ENCODE results near the gene PSG5. TPM values are rescaled to one million over a fixed set of nuclear protein-coding genes. Genes with fewer than 3 reads are reported as not detected.
"Not testable (repeated sequence)": the region's sequence is repeated elsewhere in the genome, so short reads cannot be mapped to it uniquely, and the experiment has no call there.

Gene PSG5
- total RNA-seq, 2 experiments from 2014 or later = not detected

GRCh38 chr19:43179569-43180147 lies 6.7 kb downstream of the PSG5 start:
- H3K4me3 Mint-ChIP-seq; intact Hi-C loops (cut with DNase I, micrococcal nuclease); DNase-seq; POLR2A ChIA-PET; H3K4me1 Mint-ChIP-seq (ENCODE audit: low read depth); CTCF ChIA-PET; H3K27ac Mint-ChIP-seq; H3K36me3 ChIP-seq (ENCODE audit: insufficient read depth, low read length); H3K27ac ChIP-seq (ENCODE audit: low read depth in 1 of 2, low read length in 2 of 2); H3K4me3 ChIP-seq (ENCODE audit: low read length); ATAC-seq (ENCODE audit: poor library complexity); H3K4me1 ChIP-seq (ENCODE audit: insufficient read depth, low read length); H3K9me3 Mint-ChIP-seq; H3K27me3 ChIP-seq (ENCODE audit: control insufficient read depth in 1 of 2, insufficient read depth in 2 of 2, low read length in 2 of 2); H3K36me3 Mint-ChIP-seq (ENCODE audit: low read depth); H3K9me3 ChIP-seq (ENCODE audit: control insufficient read depth in 1 of 2, insufficient read depth in 1 of 2, low read length in 2 of 2): not testable (repeated sequence)
- H3K27me3 Mint-ChIP-seq = peaks cover 24% of the 10 kb centered on the region

- ATAC-seq (ENCODE audit: poor library complexity); H3K27me3 ChIP-seq (ENCODE audit: control insufficient read depth in 1 of 2, insufficient read depth in 2 of 2, low read length in 2 of 2); H3K36me3 ChIP-seq (ENCODE audit: insufficient read depth, low read length); H3K4me1 Mint-ChIP-seq (ENCODE audit: low read depth); H3K9me3 ChIP-seq (ENCODE audit: control insufficient read depth in 1 of 2, insufficient read depth in 1 of 2, low read length in 2 of 2); H3K4me1 ChIP-seq (ENCODE audit: insufficient read depth, low read length); H3K4me3 Mint-ChIP-seq; intact Hi-C loops (cut with DNase I, micrococcal nuclease); H3K27ac Mint-ChIP-seq; H3K36me3 Mint-ChIP-seq (ENCODE audit: low read depth); H3K4me3 ChIP-seq (ENCODE audit: low read length); POLR2A ChIA-PET; H3K27ac ChIP-seq (ENCODE audit: low read depth in 1 of 2, low read length in 2 of 2); H3K9me3 Mint-ChIP-seq; CTCF ChIA-PET; DNase-seq: not testable (repeated sequence)
- H3K27me3 Mint-ChIP-seq = peaks cover 25% of the 10 kb centered on the region
Observed at GRCh38 chr19:43178577-43178976, 7.8 kb downstream of the PSG5 start.

GRCh38 chr19:43165906-43166305 lies 20.4 kb downstream of the PSG5 start:
- H3K4me3 Mint-ChIP-seq; H3K27ac ChIP-seq (ENCODE audit: low read depth in 1 of 2, low read length in 2 of 2); H3K27ac Mint-ChIP-seq; intact Hi-C loops (cut with DNase I, micrococcal nuclease); H3K36me3 ChIP-seq (ENCODE audit: insufficient read depth, low read length); ATAC-seq (ENCODE audit: poor library complexity); H3K4me1 ChIP-seq (ENCODE audit: insufficient read depth, low read length); H3K4me1 Mint-ChIP-seq (ENCODE audit: low read depth); H3K9me3 ChIP-seq (ENCODE audit: control insufficient read depth in 1 of 2, insufficient read depth in 1 of 2, low read length in 2 of 2); POLR2A ChIA-PET; H3K4me3 ChIP-seq (ENCODE audit: low read length); CTCF ChIA-PET; H3K27me3 ChIP-seq (ENCODE audit: control insufficient read depth in 1 of 2, insufficient read depth in 2 of 2, low read length in 2 of 2); DNase-seq; H3K9me3 Mint-ChIP-seq; H3K36me3 Mint-ChIP-seq (ENCODE audit: low read depth): not testable (repeated sequence)
- H3K27me3 Mint-ChIP-seq = peaks cover 58% of the 10 kb centered on the region

GRCh38 chr19:43163135-43163534 lies 23.2 kb downstream of the PSG5 start:
- CTCF ChIA-PET; POLR2A ChIA-PET; DNase-seq; H3K36me3 ChIP-seq (ENCODE audit: insufficient read depth, low read length); H3K4me3 ChIP-seq (ENCODE audit: low read length); H3K4me1 ChIP-seq (ENCODE audit: insufficient read depth, low read length); intact Hi-C loops (cut with DNase I, micrococcal nuclease); H3K36me3 Mint-ChIP-seq (ENCODE audit: low read depth); ATAC-seq (ENCODE audit: poor library complexity); H3K27ac ChIP-seq (ENCODE audit: low read depth in 1 of 2, low read length in 2 of 2); H3K27me3 ChIP-seq (ENCODE audit: control insufficient read depth in 1 of 2, insufficient read depth in 2 of 2, low read length in 2 of 2); H3K4me3 Mint-ChIP-seq; H3K27ac Mint-ChIP-seq; H3K9me3 Mint-ChIP-seq; H3K9me3 ChIP-seq (ENCODE audit: control insufficient read depth in 1 of 2, insufficient read depth in 1 of 2, low read length in 2 of 2); H3K4me1 Mint-ChIP-seq (ENCODE audit: low read depth): not testable (repeated sequence)
- H3K27me3 Mint-ChIP-seq = peaks cover 43% of the 10 kb centered on the region

- H3K36me3 ChIP-seq (ENCODE audit: insufficient read depth, low read length); H3K27me3 ChIP-seq (ENCODE audit: control insufficient read depth in 1 of 2, insufficient read depth in 2 of 2, low read length in 2 of 2); POLR2A ChIA-PET; H3K9me3 Mint-ChIP-seq; H3K4me3 Mint-ChIP-seq; H3K9me3 ChIP-seq (ENCODE audit: control insufficient read depth in 1 of 2, insufficient read depth in 1 of 2, low read length in 2 of 2); H3K4me1 Mint-ChIP-seq (ENCODE audit: low read depth); ATAC-seq (ENCODE audit: poor library complexity); intact Hi-C loops (cut with DNase I, micrococcal nuclease); H3K27ac Mint-ChIP-seq; H3K27ac ChIP-seq (ENCODE audit: low read depth in 1 of 2, low read length in 2 of 2); DNase-seq; H3K36me3 Mint-ChIP-seq (ENCODE audit: low read depth); H3K4me3 ChIP-seq (ENCODE audit: low read length); CTCF ChIA-PET; H3K4me1 ChIP-seq (ENCODE audit: insufficient read depth, low read length): not testable (repeated sequence)
- H3K27me3 Mint-ChIP-seq = peaks cover 43% of the 10 kb centered on the region
Observed at GRCh38 chr19:43162261-43162660, 24.1 kb downstream of the PSG5 start.

Measured in CD4-positive, alpha-beta T cell (primary cell).